ENCODE measurements around the gene PASD1.
"Not testable (repeated sequence)": the region's sequence is repeated elsewhere in the genome, so short reads cannot be mapped to it uniquely, and the experiment has no call there.

Gene PASD1

GRCh38 chrX:151562485-151562884, 990 bp upstream of the PASD1 start:
- not testable (repeated sequence) for H3K36me3 Mint-ChIP-seq (ENCODE audit: low read depth); H3K27me3 Mint-ChIP-seq (ENCODE audit: low read depth); H3K9me3 Mint-ChIP-seq; H3K4me1 Mint-ChIP-seq (ENCODE audit: low read depth); H3K27ac Mint-ChIP-seq; H3K4me3 Mint-ChIP-seq; DNase-seq (ENCODE audit: low spot score)

DNA sequence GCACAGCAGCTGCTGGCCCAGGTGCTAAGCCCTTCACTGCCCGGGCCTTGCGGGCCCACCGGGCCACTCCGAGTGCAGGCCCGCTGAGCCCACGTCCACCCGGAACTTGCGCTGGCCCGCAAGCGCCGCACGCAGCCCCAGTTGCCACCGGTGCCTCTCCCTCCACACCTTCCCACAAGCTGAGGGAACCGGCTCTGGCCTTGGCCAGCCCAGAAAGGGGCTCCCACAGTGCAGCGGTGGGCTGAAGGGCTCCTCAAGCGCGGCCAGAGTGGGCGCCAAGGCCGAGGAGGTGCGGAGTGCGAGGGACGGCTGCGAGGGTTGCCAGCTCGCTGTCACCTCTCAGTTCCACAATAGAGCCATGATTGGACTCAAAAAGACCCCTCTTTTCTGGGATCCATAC, 472 bp upstream of the PASD1 start:
- H3K4me1 Mint-ChIP-seq (ENCODE audit: low read depth); H3K27me3 Mint-ChIP-seq (ENCODE audit: low read depth); H3K9me3 Mint-ChIP-seq; H3K27ac Mint-ChIP-seq; H3K36me3 Mint-ChIP-seq (ENCODE audit: low read depth); DNase-seq (ENCODE audit: low spot score); H3K4me3 Mint-ChIP-seq: not testable (repeated sequence)

DNA sequence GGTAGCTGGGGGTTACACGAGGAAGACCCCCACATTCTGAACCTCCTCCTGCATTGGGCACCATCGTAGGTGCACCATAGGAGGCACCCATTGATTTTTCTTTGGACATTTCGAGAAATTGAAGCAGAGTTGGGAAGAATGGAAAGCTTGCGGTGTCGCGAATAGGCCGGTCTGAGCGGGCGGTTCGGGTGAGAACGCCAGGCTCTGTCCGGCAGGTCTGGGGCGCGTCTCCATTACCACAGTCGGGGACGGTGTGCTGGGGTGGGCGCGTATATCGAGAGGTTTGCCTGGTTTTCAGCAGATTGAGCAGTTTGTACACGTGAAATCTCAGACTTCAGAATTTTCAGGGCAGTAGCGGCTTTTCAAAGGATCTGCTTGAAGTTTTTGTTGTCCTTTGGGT, 560 bp downstream of the PASD1 start:
- Mint-ChIP-seq H3K36me3 (ENCODE audit: low read depth) (no peaks in the 10 kb centered on the region), H3K27me3 (ENCODE audit: low read depth) (no peaks in the 10 kb centered on the region), H3K4me3 (no peak overlapping the region), H3K27ac (no peak overlapping the region), H3K4me1 (ENCODE audit: low read depth) (no peaks in the 10 kb centered on the region), H3K9me3 (no peaks in the 10 kb centered on the region)
- DNase-seq (ENCODE audit: low spot score) = no peak

GRCh38 chrX:151566872-151567271, 3.4 kb downstream of the PASD1 start:
- not testable (repeated sequence) for DNase-seq (ENCODE audit: low spot score); H3K27ac Mint-ChIP-seq; H3K9me3 Mint-ChIP-seq; H3K4me1 Mint-ChIP-seq (ENCODE audit: low read depth); H3K36me3 Mint-ChIP-seq (ENCODE audit: low read depth); H3K4me3 Mint-ChIP-seq; H3K27me3 Mint-ChIP-seq (ENCODE audit: low read depth)

DNA sequence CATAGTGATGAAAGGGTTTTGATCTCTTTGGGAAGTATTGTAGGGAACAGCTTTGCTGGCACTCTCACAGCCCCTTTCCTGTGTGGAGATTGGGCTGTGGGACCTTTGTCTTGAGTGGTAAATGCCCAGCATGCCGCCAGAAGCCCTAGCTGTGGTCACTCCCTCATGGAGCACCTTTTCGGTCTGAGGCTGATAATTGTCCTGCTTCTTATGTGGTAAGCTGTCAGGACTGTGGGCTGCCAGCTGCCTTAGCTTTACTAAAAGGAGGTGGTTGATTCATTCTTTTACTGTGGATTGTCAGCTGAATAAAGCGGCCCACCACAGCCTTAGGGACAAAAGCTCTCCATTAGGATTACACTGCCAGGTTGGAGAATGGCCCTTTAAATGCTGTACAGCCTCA, 7.1 kb downstream of the PASD1 start:
- no peak for DNase-seq (ENCODE audit: low spot score)
- Mint-ChIP-seq H3K27ac (no peak overlapping the region), H3K9me3 (no peaks in the 10 kb centered on the region), H3K27me3 (ENCODE audit: low read depth) (peaks cover 6% of the 10 kb centered on the region), H3K36me3 (ENCODE audit: low read depth) (no peaks in the 10 kb centered on the region), H3K4me1 (ENCODE audit: low read depth) (no peaks in the 10 kb centered on the region), H3K4me3 (no peak overlapping the region)

DNA sequence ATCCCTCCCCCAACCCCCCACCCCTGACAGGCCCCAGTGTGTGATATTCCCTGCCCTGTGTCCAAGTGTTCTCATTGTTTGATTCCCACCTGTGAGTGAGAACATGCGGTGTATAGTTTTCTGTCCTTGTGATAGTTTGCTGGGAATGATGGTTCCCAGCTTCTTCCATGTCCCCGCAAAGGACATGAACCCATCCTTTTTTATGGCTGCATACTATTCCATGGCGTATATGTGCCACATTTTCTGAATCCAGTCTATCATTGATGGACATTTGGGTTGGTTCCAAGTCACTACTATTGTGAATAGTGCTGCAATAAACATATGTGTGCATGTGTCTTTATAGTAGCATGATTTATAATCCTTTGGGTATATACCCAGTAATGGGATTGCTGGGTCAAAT, 29.9 kb downstream of the PASD1 start:
- not testable (repeated sequence) for H3K4me1 Mint-ChIP-seq (ENCODE audit: low read depth); H3K27me3 Mint-ChIP-seq (ENCODE audit: low read depth); H3K9me3 Mint-ChIP-seq; H3K36me3 Mint-ChIP-seq (ENCODE audit: low read depth); DNase-seq (ENCODE audit: low spot score); H3K27ac Mint-ChIP-seq; H3K4me3 Mint-ChIP-seq

- H3K4me3 Mint-ChIP-seq = no peak overlapping the region
- H3K27me3 Mint-ChIP-seq (ENCODE audit: low read depth) = no peaks in the 10 kb centered on the region
- H3K9me3 Mint-ChIP-seq = no peaks in the 10 kb centered on the region
- no peak overlapping the region for H3K27ac Mint-ChIP-seq
- no peak for DNase-seq (ENCODE audit: low spot score)
- H3K4me1 Mint-ChIP-seq (ENCODE audit: low read depth) = no peaks in the 10 kb centered on the region
- H3K36me3 Mint-ChIP-seq (ENCODE audit: low read depth) = no peaks in the 10 kb centered on the region
Observed at GRCh38 chrX:151596282-151596681, 32.8 kb downstream of the PASD1 start.

DNA sequence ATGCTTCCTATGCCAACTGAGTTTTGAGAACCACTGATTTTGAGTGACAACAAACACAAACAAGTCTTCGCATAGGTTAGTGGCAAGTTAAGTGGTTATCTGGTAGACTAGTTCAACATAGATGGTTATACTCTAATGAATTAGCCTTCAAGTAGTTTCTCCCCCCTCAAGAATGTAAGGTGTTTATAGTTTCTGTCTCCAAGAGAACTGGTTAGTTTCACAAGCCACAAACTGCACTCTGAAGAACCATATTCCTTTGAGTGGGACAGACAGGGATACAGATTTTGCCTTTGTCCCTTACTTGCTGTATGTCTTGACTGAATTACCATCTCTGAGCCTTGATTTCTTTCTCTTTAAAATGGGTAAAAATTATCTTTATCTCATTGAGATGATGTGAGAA, 41.5 kb downstream of the PASD1 start:
- no peaks in the 10 kb centered on the region for H3K9me3 Mint-ChIP-seq

DNA sequence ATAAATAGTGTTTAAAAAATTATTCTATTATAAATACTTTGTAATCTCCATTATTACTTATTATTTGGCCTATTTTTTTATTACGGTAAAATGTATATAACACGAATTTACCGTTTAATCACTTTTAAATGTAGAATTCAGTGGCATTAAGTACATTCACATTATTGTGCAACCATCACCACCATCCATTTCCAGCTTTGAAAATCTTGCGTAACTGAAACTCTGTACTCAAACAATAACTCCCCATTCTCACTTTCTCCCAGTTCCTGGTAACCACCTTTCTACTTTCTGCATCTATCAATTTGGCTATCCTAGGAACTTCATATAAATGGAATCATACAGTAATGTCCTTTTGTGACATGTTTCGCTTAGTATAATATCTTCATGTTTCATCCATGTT, 45.7 kb downstream of the PASD1 start:
- no peaks in the 10 kb centered on the region for H3K36me3 Mint-ChIP-seq (ENCODE audit: low read depth)
- H3K27me3 Mint-ChIP-seq (ENCODE audit: low read depth) = no peaks in the 10 kb centered on the region
- H3K4me3 Mint-ChIP-seq = no peak overlapping the region
- no peak overlapping the region for H3K27ac Mint-ChIP-seq
- H3K9me3 Mint-ChIP-seq = no peaks in the 10 kb centered on the region
- no peaks in the 10 kb centered on the region for H3K4me1 Mint-ChIP-seq (ENCODE audit: low read depth)
- DNase-seq (ENCODE audit: low spot score) = no peak

More for the DNA sequence above, 41.5 kb downstream of the PASD1 start:
- Mint-ChIP-seq H3K4me3 (no peak overlapping the region), H3K4me1 (ENCODE audit: low read depth) (no peaks in the 10 kb centered on the region), H3K36me3 (ENCODE audit: low read depth) (no peaks in the 10 kb centered on the region), H3K27ac (no peak overlapping the region), H3K27me3 (ENCODE audit: low read depth) (no peaks in the 10 kb centered on the region)
- DNase-seq (ENCODE audit: low spot score) = no peak

- Mint-ChIP-seq H3K27me3 (ENCODE audit: low read depth) (no peaks in the 10 kb centered on the region), H3K4me1 (ENCODE audit: low read depth) (no peaks in the 10 kb centered on the region), H3K9me3 (no peaks in the 10 kb centered on the region), H3K36me3 (ENCODE audit: low read depth) (no peaks in the 10 kb centered on the region), H3K4me3 (no peak overlapping the region), H3K27ac (no peak overlapping the region)
- no peak for DNase-seq (ENCODE audit: low spot score)
Observed at GRCh38 chrX:151621422-151621821, 57.9 kb downstream of the PASD1 start.

DNA sequence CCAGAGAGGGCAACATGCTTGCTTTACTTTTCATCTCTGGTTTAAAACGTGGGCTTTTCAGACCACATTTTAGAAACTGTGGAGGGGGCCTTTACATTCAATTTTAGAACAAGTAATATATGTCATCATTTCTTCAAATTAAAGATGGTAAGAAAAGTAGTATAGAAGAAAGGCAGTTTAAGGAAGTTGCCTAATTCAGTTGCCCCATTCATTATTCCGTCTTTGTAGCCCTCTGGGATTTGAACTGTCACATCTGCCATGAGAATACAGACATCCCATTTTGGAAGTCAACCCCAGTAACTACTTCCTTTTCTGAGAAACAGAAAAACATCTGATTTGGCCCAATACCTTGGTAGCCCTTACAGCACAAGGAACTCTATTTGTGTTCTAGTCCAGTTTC, 61.2 kb downstream of the PASD1 start:
- no peaks in the 10 kb centered on the region for H3K9me3 Mint-ChIP-seq

DNA sequence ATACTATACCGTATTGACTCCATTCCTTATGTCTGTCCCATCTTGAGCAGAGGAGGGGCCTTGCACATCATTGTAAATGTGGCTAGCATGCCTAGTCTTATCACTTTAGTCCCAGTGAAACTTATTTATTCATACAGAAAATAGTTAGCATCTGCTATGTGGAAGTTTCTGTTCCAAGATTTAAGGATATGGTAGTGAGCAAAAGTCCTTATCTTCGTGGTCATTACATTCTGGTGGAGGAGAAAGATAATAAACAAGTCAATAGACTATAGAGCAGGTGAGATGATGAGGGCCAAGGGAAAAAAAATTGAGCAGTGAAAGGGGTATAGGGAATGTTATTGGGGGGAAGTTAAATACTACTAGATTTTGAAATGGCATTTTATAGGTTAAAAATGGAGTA, 68.3 kb downstream of the PASD1 start:
- Mint-ChIP-seq H3K9me3 (no peaks in the 10 kb centered on the region), H3K27me3 (ENCODE audit: low read depth) (no peaks in the 10 kb centered on the region), H3K36me3 (ENCODE audit: low read depth) (no peaks in the 10 kb centered on the region), H3K27ac (no peak overlapping the region), H3K4me3 (no peak overlapping the region), H3K4me1 (ENCODE audit: low read depth) (no peaks in the 10 kb centered on the region)
- DNase-seq (ENCODE audit: low spot score) = no peak

More for the DNA sequence above, 61.2 kb downstream of the PASD1 start:
- Mint-ChIP-seq H3K4me1 (ENCODE audit: low read depth) (no peaks in the 10 kb centered on the region), H3K27me3 (ENCODE audit: low read depth) (no peaks in the 10 kb centered on the region), H3K4me3 (no peak overlapping the region), H3K36me3 (ENCODE audit: low read depth) (no peaks in the 10 kb centered on the region), H3K27ac (no peak overlapping the region)
- no peak for DNase-seq (ENCODE audit: low spot score)

DNA sequence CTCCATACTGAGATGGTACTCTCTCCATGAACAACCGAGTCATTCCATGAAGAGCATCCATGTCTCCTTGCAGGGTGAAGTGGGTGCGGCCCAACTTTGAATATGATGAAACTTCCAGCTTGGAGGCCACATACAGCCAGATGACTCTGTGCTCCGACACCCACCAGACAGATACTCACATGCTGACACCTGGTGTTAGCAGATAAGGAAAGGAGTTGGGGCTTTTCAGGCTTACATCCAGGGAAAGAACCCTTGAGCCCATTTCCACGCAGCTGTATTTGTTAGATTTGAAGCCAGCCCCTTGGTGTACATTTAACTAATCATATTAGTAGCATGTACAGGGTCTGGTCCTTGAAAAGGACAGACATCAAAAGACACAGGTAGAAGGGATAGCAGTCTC, 69.7 kb downstream of the PASD1 start:
- Mint-ChIP-seq H3K27me3 (ENCODE audit: low read depth) (no peaks in the 10 kb centered on the region), H3K27ac (no peak overlapping the region), H3K4me3 (no peak overlapping the region), H3K4me1 (ENCODE audit: low read depth) (no peaks in the 10 kb centered on the region), H3K36me3 (ENCODE audit: low read depth) (no peaks in the 10 kb centered on the region), H3K9me3 (no peaks in the 10 kb centered on the region)
- DNase-seq (ENCODE audit: low spot score) = no peak

GRCh38 chrX:151634937-151635336, 71.5 kb downstream of the PASD1 start:
- Mint-ChIP-seq H3K9me3 (no peaks in the 10 kb centered on the region), H3K4me3 (no peak overlapping the region), H3K27me3 (ENCODE audit: low read depth) (no peaks in the 10 kb centered on the region), H3K36me3 (ENCODE audit: low read depth) (no peaks in the 10 kb centered on the region), H3K4me1 (ENCODE audit: low read depth) (no peaks in the 10 kb centered on the region), H3K27ac (no peak overlapping the region)
- DNase-seq (ENCODE audit: low spot score) = no peak

DNA sequence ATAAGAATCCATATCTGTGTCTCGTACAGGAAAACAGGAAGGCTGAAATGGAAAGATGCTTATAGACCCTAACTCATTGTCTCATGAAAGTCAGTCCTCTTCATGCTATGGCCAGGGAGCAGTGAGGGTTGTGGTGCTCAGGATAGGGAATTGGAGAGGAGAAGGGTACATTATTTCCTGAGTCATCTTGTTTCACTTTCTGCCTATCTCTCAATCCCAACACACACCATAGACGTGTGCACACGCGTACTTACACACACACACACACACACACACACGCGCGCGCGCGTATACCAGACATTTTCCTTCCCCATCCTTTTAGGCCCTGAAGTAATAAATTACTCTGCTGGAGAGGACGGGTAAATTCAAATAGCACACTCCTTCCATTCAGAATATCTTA, 78.1 kb downstream of the PASD1 start:
- Mint-ChIP-seq H3K36me3 (ENCODE audit: low read depth) (no peaks in the 10 kb centered on the region), H3K9me3 (no peaks in the 10 kb centered on the region), H3K27ac (no peak overlapping the region), H3K4me3 (no peak overlapping the region), H3K27me3 (ENCODE audit: low read depth) (no peaks in the 10 kb centered on the region), H3K4me1 (ENCODE audit: low read depth) (no peaks in the 10 kb centered on the region)
- no peak for DNase-seq (ENCODE audit: low spot score)

Measured in T-helper 2 cell treated with Interferon-gamma antibody and Interleukin-4, amounts not matched to agents 5 μg/mL and 100 μg/mL, for 36 hours (primary cell).